ENCODE measurements around the gene FIGN. TPM values are rescaled to one million over a fixed set of nuclear protein-coding genes. Genes with fewer than 3 reads are reported as not detected.

Gene FIGN
- total and polyA plus RNA-seq, 2 of the 8 experiments (the other 6 are each of a cell fraction or from before 2014, with no cell fraction given): 5.0 to 22.8 TPM

DNA sequence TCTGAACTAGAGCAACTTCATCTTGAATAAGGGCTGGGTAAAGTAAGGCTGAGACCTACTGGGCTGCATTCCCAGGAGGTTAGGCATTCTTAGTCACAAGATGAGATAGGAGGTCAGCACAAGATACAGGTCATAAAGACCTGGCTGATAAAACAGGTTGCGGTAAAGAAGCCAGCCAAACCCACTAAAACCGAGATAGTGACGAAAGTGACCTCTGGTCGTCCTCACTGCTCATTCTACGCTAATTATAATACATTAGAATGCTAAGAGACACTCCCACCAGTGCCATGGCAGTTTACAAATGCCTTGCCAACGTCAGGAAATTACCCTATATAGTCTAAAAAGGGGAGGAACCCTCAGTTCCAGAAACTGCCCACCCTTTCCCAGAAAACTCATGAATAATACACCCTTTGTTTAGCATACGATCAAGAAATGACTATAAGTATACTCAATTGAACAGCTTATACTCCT lies 109.1 kb downstream of the FIGN start:
- Histone ChIP-seq H3K9me3 (ENCODE audit: insufficient read depth in 2 of 2, low read depth in 1 of 2, low read length in 1 of 2) (no peaks in the 10 kb centered on the region), H4K20me1 (replicated peaks in 1 of 2; ENCODE audit: control insufficient read depth in 1 of 2, insufficient read depth in 2 of 2, low read length in 2 of 2) (no peaks in the 10 kb centered on the region), H3K4me3 (ENCODE audit: extremely low read depth in 1 of 4, insufficient read depth in 2 of 4, low read depth in 3 of 4, low read length in 4 of 4) (no peak overlapping the region), H2BK5ac (ENCODE audit: low read depth, low read length) (no peak overlapping the region), H3K4me1 (replicated peaks in 1 of 4; ENCODE audit: control insufficient read depth in 3 of 4, insufficient read depth in 4 of 4, low read length in 3 of 4) (no peaks in the 10 kb centered on the region; a peak in 1 of 7 replicates), H3K14ac (ENCODE audit: insufficient read length) (no peak overlapping the region), H3K9ac (replicated peaks in 1 of 4; ENCODE audit: extremely low read depth in 1 of 4, low read depth in 3 of 4, low read length in 3 of 4) (no peak overlapping the region), H2BK15ac (ENCODE audit: low read length) (no peak overlapping the region), H3K23me2 (ENCODE audit: low read depth, low read length) (no peaks in the 10 kb centered on the region; the same call in 1 of the 2 replicates), H3K79me2 (ENCODE audit: control insufficient read depth in 1 of 2, insufficient read depth in 2 of 2, low read length in 2 of 2) (peaks cover 0 to 4% of the 10 kb centered on the region in 2 experiments; a peak in 1 of 4 replicates), H3K18ac (ENCODE audit: extremely low read depth, low read length) (no peak overlapping the region), H2BK120ac (replicated peaks; ENCODE audit: low read depth, low read length) (no peak overlapping the region), H4K8ac (ENCODE audit: extremely low read depth, insufficient read depth, low read length) (no peak overlapping the region), H3K4ac (replicated peaks; ENCODE audit: insufficient read length, low read depth, low read length) (no peak overlapping the region), H3K27ac (ENCODE audit: low read depth, low read length) (no peak overlapping the region), H3K4me2 (ENCODE audit: insufficient read depth in 1 of 2, low read depth in 2 of 2, low read length in 2 of 2) (no peak overlapping the region), H3K79me1 (ENCODE audit: low read depth, low read length) (no peaks in the 10 kb centered on the region), H4K5ac (ENCODE audit: insufficient read length, low read depth, low read length) (no peak overlapping the region), H4K91ac (replicated peaks; ENCODE audit: insufficient read length, low read length) (no peak overlapping the region), H2BK12ac (ENCODE audit: low read depth, low read length) (no peak overlapping the region), H2AFZ (ENCODE audit: low read length) (no peak overlapping the region), H3K27me3 (replicated peaks in 1 of 4; ENCODE audit: control insufficient read depth in 3 of 4, extremely low read depth in 1 of 4, insufficient read depth in 3 of 4, low read length in 3 of 4) (no peaks in the 10 kb centered on the region), H2BK20ac (ENCODE audit: low read length) (no peak overlapping the region), H3K56ac (replicated peaks; ENCODE audit: insufficient read length, low read depth, low read length) (no peak overlapping the region), H3K23ac (ENCODE audit: insufficient read length) (no peak overlapping the region), H2AK5ac (ENCODE audit: low read depth, low read length) (no peak overlapping the region), H3K36me3 (ENCODE audit: control insufficient read depth in 2 of 4, insufficient read depth in 4 of 4, low read length in 3 of 4) (no peaks in the 10 kb centered on the region)
- 85% methylated on average over 7 of the region's 7 CpGs; no CpG with 5 or more reads in 1 of the 2 experiments for WGBS, 2 experiments (ENCODE audit: extremely low coverage in 1 of 2, insufficient coverage in 1 of 2, insufficient read length in 1 of 2, insufficient replicate concordance in 2 of 2, low coverage in 1 of 2, low lambda C conversion rate in 2 of 2, missing lambda C conversion rate in 1 of 2)
- ChIA-PET POLR2A (ENCODE audit: partially characterized antibody) (no interaction called here), CTCF (ENCODE audit: partially characterized antibody) (no interaction called here)
- FAIRE-seq (no peak), DNase-seq (ENCODE audit: low read depth in 1 of 2, low spot score in 2 of 2) (no peak)
- no peak for TF ChIP-seq POLR2A (IDR thresholded peaks at IDR 0.05; ENCODE audit: control extremely low read depth in 1 of 2, low read depth in 2 of 2, low read length in 2 of 2)
- TF ChIP-seq, protein P1, sequence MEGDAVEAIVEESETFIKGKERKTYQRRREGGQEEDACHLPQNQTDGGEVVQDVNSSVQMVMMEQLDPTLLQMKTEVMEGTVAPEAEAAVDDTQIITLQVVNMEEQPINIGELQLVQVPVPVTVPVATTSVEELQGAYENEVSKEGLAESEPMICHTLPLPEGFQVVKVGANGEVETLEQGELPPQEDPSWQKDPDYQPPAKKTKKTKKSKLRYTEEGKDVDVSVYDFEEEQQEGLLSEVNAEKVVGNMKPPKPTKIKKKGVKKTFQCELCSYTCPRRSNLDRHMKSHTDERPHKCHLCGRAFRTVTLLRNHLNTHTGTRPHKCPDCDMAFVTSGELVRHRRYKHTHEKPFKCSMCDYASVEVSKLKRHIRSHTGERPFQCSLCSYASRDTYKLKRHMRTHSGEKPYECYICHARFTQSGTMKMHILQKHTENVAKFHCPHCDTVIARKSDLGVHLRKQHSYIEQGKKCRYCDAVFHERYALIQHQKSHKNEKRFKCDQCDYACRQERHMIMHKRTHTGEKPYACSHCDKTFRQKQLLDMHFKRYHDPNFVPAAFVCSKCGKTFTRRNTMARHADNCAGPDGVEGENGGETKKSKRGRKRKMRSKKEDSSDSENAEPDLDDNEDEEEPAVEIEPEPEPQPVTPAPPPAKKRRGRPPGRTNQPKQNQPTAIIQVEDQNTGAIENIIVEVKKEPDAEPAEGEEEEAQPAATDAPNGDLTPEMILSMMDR (IDR thresholded peaks at IDR 0.05; ENCODE audit: control extremely low read depth in 1 of 3, insufficient read depth in 1 of 3, low read depth in 1 of 3, low read length in 3 of 3): no peak
- no peak for TF ChIP-seq EGR1 (IDR thresholded peaks at IDR 0.05; ENCODE audit: borderline replicate concordance, low read depth, low read length)
- no peak for TF ChIP-seq ASH2L (IDR thresholded peaks at IDR 0.05; ENCODE audit: low read length)
- TF ChIP-seq TAF7 (optimal IDR thresholded peaks at IDR 0.05; ENCODE audit: borderline replicate concordance, low read depth, low read length): no peak
- no peak for TF ChIP-seq CHD1 (IDR thresholded peaks at IDR 0.05; ENCODE audit: low read depth, low read length)
- TF ChIP-seq POLR2AphosphoS5 (IDR thresholded peaks at IDR 0.05; ENCODE audit: low read depth, low read length): no peak
- no peak for TF ChIP-seq BACH1 (IDR thresholded peaks at IDR 0.05; ENCODE audit: low read length)
- TF ChIP-seq FOSL1 (IDR thresholded peaks at IDR 0.05; ENCODE audit: insufficient read depth, low read depth, low read length): no peak
- no peak for TF ChIP-seq CHD2 (IDR thresholded peaks at IDR 0.05; ENCODE audit: low read length)
- TF ChIP-seq BRCA1 (IDR thresholded peaks at IDR 0.05; ENCODE audit: low read depth, low read length): no peak
- TF ChIP-seq MAFK (IDR thresholded peaks at IDR 0.05; ENCODE audit: low read depth, low read length): no peak
- TF ChIP-seq RXRA (IDR thresholded peaks at IDR 0.05; ENCODE audit: insufficient read depth, low read depth, low read length): no peak

All from H1 (cell line).